AG04450 (cell line): ENCODE measurements around the gene SLC13A1. TPM values are rescaled to one million over a fixed set of nuclear protein-coding genes. Genes with fewer than 3 reads are reported as not detected.

ENCODE experiments used
- CTCF ChIA-PET: fragments of 300-600, 350-600 bp; formaldehyde crosslinking; extraction: SDS; loops from one replicate; lab custom pipeline; 2022; ENCODE audit warnings: antibody characterized with exemption, inconsistent platforms; lab: Charles Lee
- POLR2A ChIA-PET: fragments of 350-600 bp; formaldehyde crosslinking; extraction: SDS; loops from one replicate; lab custom pipeline; 2021; ENCODE audit warnings: antibody characterized with exemption, inconsistent platforms; lab: Yijun Ruan, JAX
- DNase-seq: peaks from one replicate; pipeline ENCODE4 v3.0.0-alpha.2; 2011; ENCODE audit warnings: low read depth, low spot score
- H3K27ac ChIP-seq: one replicate; pipeline ENCODE4 v1.5.1; 2012; ENCODE audit warnings: low read depth, low read length, control low read depth
- H3K27me3 ChIP-seq: one replicate; pipeline ENCODE4 v1.6.0; 2012; ENCODE audit warnings: low read length; ENCODE audit not compliant: control insufficient read depth, insufficient read depth
- H3K4me3 ChIP-seq: 2 replicates; pipeline ENCODE4 v1.5.1; 2011; ENCODE audit warnings: mild to moderate bottlenecking, low read depth, low read length, control low read depth
- H3K9me3 ChIP-seq: 2 replicates; pipeline ENCODE4 v1.5.1; 2012; ENCODE audit warnings: low read length; ENCODE audit not compliant: control insufficient read depth, insufficient read depth
- polyA plus RNA-seq: library from polyadenylated mRNA; depleted of rRNA; stranded (reverse); fragments of >200 nt; gene quantifications from 2 replicates; pipeline ENCODE4 v1.2.3, GENCODE V29; 2011
- TF ChIP-seq, protein P1 (sequence below): IDR thresholded peaks from 2 replicates; pipeline ENCODE4 v1.5.1; 2011; ENCODE audit warnings: low read depth, low read length, control low read depth, inconsistent platforms

Gene SLC13A1
- polyA plus RNA-seq, 1 experiment = not detected

DNA sequence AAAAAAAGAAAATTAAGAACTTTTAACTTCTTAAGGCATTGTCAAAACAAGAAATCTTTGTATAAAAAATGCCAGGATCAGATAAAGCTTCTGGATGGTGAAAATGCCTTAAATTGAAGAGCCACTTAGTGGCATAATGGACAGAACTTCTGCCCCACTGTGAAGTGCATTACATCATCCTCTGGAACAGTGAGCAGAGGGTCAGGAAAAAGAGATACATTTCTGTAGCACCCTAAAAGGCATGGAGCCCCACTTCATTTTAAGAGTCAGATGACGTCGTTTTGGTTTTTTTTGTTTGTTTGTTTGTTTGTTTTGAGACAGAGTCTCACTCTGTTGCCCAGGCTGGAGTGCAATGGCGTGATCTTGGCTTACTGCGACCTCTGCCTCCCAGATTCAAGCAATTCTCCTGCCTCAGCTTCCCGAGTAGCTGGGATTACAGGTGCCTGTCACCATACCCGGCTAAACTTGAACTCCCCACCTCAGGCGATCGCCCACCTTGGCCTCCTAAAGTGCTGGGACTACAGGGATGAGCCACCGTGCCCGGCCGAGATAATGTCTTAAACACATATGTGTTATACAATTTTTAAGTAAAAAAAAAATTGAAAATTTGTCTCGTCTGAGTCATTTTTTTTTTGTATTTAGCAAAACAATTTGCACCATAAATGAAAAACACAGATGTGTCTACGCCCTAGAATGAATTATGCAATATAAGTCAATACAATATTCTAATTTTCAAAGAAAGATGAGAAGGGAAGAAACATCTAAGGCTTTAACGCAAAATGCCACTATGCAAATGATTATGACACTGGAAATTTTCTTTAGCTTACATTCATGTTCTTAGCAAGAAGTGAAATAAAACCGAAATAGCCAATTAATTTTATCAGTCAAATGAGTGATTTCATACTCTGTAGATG, 29.2 kb downstream of the SLC13A1 start:
- ChIA-PET CTCF (no interaction called here), POLR2A (no interaction called here)
- Histone ChIP-seq H3K27me3 (no peaks in the 10 kb centered on the region), H3K27ac (no peak overlapping the region), H3K9me3 (peaks cover 7% of the 10 kb centered on the region; the same call in 1 of the 2 replicates), H3K4me3 (no peak overlapping the region)
- DNase-seq = no peak
- TF ChIP-seq, protein P1, sequence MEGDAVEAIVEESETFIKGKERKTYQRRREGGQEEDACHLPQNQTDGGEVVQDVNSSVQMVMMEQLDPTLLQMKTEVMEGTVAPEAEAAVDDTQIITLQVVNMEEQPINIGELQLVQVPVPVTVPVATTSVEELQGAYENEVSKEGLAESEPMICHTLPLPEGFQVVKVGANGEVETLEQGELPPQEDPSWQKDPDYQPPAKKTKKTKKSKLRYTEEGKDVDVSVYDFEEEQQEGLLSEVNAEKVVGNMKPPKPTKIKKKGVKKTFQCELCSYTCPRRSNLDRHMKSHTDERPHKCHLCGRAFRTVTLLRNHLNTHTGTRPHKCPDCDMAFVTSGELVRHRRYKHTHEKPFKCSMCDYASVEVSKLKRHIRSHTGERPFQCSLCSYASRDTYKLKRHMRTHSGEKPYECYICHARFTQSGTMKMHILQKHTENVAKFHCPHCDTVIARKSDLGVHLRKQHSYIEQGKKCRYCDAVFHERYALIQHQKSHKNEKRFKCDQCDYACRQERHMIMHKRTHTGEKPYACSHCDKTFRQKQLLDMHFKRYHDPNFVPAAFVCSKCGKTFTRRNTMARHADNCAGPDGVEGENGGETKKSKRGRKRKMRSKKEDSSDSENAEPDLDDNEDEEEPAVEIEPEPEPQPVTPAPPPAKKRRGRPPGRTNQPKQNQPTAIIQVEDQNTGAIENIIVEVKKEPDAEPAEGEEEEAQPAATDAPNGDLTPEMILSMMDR = no peak

DNA sequence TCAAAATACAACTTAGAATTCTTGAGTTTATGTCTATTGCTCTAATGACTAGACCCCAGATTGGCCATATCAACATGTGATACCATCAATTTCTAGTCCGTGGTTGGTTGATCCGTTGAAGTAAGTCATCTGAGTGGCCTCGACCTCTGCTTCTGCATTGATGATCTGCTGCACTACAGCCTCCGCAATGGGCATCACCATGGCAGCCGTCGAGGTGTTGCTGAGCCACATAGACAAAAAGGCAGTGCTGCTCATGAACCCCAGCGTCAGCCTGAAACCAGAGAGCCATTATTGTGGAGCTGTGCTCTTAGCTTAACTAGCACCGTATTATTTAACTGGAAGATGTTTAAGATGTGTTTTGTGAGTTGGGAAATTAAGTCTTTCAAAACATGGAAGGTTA, 30.7 kb downstream of the SLC13A1 start:
- CTCF ChIA-PET = no interaction called here
- POLR2A ChIA-PET = no interaction called here
- TF ChIP-seq, protein P1 = no peak
- no peak overlapping the region for H3K4me3 ChIP-seq
- H3K27ac ChIP-seq = no peak overlapping the region
- DNase-seq = no peak
- no peaks in the 10 kb centered on the region for H3K27me3 ChIP-seq
- peaks cover 7% of the 10 kb centered on the region; the same call in 1 of the 2 replicates for H3K9me3 ChIP-seq

DNA sequence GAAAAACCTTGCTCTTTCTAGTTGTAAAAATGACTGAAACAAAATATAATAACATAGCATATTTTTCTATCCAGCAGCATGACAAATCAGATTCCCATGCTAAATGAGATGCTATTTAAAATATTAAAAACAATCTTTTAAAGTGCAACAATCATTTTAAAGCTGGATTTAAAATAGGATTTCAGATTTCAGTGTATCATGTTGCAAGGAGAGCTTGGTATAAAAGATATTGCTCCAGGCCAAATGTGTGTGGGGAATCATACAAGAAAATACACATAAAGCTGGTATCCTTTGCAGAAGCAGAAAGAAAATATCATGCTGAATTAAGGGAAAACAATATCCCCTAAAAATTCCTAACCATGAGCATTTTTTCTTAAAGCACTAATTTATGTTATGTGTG, 42.2 kb downstream of the SLC13A1 start:
- ChIA-PET CTCF (no interaction called here), POLR2A (no interaction called here)
- Histone ChIP-seq H3K4me3 (no peak overlapping the region), H3K27ac (no peak overlapping the region), H3K9me3 (0 out of 2 replicates have a peak, but pooled peaks cover 3% of the 10 kb centered on the region), H3K27me3 (no peaks in the 10 kb centered on the region)
- TF ChIP-seq, protein P1 = no peak
- DNase-seq = no peak

DNA sequence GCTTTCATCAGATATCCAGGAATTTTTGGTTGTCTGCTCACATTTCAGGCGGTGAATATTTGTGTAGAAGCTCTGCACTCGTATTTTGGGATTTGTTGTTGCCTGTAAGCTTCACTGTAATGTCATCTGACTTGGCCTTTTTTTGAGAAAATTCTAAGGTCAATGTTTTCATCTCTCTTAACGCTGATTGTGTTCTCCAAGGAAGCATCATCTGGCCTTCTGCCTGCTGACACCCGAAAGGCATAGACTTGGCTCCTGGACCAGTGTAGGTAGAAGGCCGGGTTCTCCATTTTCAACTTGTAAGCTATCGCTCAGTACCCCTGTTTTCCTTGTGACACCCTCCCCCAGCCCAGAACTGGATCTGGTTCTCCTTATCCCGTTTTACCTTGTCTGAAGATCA, 44.2 kb downstream of the SLC13A1 start:
- TF ChIP-seq, protein P1 = no peak
- Histone ChIP-seq H3K4me3 (no peak overlapping the region), H3K27me3 (no peaks in the 10 kb centered on the region), H3K27ac (no peak overlapping the region), H3K9me3 (0 out of 2 replicates have a peak, but pooled peaks cover 3% of the 10 kb centered on the region)
- no peak for DNase-seq
- CTCF ChIA-PET = no interaction called here
- POLR2A ChIA-PET = no interaction called here

DNA sequence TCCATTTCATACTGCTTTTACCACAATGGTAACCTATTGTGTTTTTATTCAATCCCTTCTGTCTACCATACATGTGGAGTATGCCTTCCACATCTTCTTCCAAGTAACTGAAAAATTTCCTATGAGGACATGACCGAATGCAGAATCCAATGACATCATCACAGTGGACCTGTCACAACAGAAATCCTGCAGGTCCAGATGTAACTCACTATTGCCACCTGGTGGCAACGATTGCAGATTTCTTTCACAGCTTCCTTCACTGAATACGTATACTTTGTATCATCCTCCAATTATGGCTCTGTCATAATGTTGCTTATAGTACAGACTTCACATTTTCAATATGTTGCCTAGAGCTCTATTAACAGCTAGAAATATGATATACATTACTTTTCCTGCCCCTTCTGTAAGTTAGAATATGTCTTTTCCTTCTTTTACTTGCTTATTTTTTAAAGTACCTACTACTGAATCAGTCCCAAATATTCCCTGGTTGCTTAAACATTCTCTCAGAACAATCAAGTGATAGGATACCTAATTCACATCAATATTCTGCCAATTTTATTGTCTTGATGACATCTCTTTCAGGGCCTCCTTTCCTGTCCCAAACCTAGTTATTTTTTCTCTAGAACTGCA, 45.4 kb downstream of the SLC13A1 start:
- CTCF ChIA-PET = interaction anchor here (1.0 kb wide), 1 partner anchor 10 kb away, joined by 3 read pairs; no protein-coding TSS in a partner anchor
- H3K9me3 ChIP-seq = no peaks in the 10 kb centered on the region
- TF ChIP-seq, protein P1 = peak; percentile 49
- H3K4me3 ChIP-seq = no peak overlapping the region
- POLR2A ChIA-PET = no interaction called here
- peak; percentile 3 for DNase-seq
- no peak overlapping the region for H3K27ac ChIP-seq
- H3K27me3 ChIP-seq = no peaks in the 10 kb centered on the region
